Duodenal mucosa (tissue), 2 donors: ENCODE data around the gene FLT1.

Source experiments
- H3K27ac ChIP-seq: one replicate; pipeline ENCODE4 v1.7.0; 2013; ENCODE audit warnings: low read depth, low read length
- H3K27me3 ChIP-seq, 2 donors: one replicate each; pipeline ENCODE4 v1.7.0; 2013; ENCODE audit warnings: low read length in 2 of 2, control low read depth in 1 of 2; ENCODE audit not compliant: insufficient read depth in 2 of 2, control insufficient read depth in 1 of 2
- H3K36me3 ChIP-seq, 2 donors: one replicate each; pipeline ENCODE4 v1.7.0; 2013; ENCODE audit warnings: low read length in 2 of 2, control low read depth in 1 of 2; ENCODE audit not compliant: insufficient read depth in 2 of 2, control insufficient read depth in 1 of 2
- H3K4me1 ChIP-seq, 2 donors: one replicate each; pipeline ENCODE4 v1.7.0; 2013; ENCODE audit warnings: low read length in 2 of 2, control low read depth in 1 of 2; ENCODE audit not compliant: insufficient read depth in 2 of 2, control insufficient read depth in 1 of 2
- H3K4me3 ChIP-seq, 2 donors: one replicate each; pipeline ENCODE4 v1.7.0; 2013; ENCODE audit warnings: low read length in 2 of 2, low read depth in 1 of 2
- H3K9ac ChIP-seq, 2 donors: one replicate each; pipeline ENCODE4 v1.7.0; 2013; ENCODE audit warnings: low read length in 2 of 2, low read depth in 1 of 2
- H3K9me3 ChIP-seq, 2 donors: one replicate each; pipeline ENCODE4 v1.7.0; 2013; ENCODE audit warnings: low read length in 2 of 2, control low read depth in 1 of 2; ENCODE audit not compliant: control insufficient read depth in 1 of 2

The FLT1 gene

GRCh38 chr13:28271056-28271840 lies 223.7 kb downstream of the FLT1 start:
- Histone ChIP-seq H3K9ac (no peak overlapping the region), H3K4me1 (no peaks in the 10 kb centered on the region), H3K27me3 (no peaks in the 10 kb centered on the region), H3K27ac (no peak overlapping the region), H3K36me3 (peaks cover 25 to 44% of the 10 kb centered on the region in 2 donors), H3K9me3 (no peaks in the 10 kb centered on the region), H3K4me3 (no peak overlapping the region)

DNA sequence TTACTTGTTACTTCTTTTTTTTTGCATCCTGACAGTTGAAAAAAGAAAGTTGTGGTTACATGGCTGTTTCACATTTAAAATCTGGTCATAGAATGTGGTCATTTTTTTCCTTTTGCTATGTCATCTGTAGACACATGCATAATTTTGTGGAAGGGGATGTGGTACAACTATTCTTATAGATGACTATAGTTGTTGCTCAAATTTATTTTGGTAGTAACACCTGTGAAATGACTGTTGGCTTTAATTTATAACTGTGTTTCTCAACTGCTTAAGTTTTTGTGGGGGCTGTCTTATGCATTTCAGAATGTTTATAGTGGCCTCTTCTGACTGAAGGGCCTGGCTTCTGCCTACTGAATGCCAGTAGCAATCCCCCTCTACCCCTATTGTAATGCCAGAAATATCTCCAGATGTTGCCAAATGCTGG lies 226.1 kb downstream of the FLT1 start:
- Histone ChIP-seq H3K4me3 (no peak overlapping the region), H3K9me3 (no peaks in the 10 kb centered on the region), H3K9ac (no peak overlapping the region), H3K36me3 (peaks cover 19 to 31% of the 10 kb centered on the region in 2 donors), H3K27me3 (no peaks in the 10 kb centered on the region), H3K27ac (no peak overlapping the region), H3K4me1 (no peaks in the 10 kb centered on the region)

- H3K27ac ChIP-seq = no peak overlapping the region
- no peak overlapping the region for H3K9ac ChIP-seq
- peaks cover 18 to 29% of the 10 kb centered on the region in 2 donors for H3K36me3 ChIP-seq
- H3K9me3 ChIP-seq = no peaks in the 10 kb centered on the region
- H3K4me3 ChIP-seq = no peak overlapping the region
- H3K27me3 ChIP-seq = no peaks in the 10 kb centered on the region
- no peaks in the 10 kb centered on the region for H3K4me1 ChIP-seq
Observed at GRCh38 chr13:28267497-28267896, 227.4 kb downstream of the FLT1 start.

- no peak overlapping the region for H3K4me3 ChIP-seq
- no peaks in the 10 kb centered on the region for H3K4me1 ChIP-seq
- no peaks in the 10 kb centered on the region for H3K27me3 ChIP-seq
- no peak overlapping the region for H3K9ac ChIP-seq
- no peaks in the 10 kb centered on the region for H3K9me3 ChIP-seq
- H3K36me3 ChIP-seq = peaks cover 12 to 39% of the 10 kb centered on the region in 2 donors
- H3K27ac ChIP-seq = no peak overlapping the region
Observed at GRCh38 chr13:28258417-28258816, 236.5 kb downstream of the FLT1 start.

- H3K9ac ChIP-seq = no peak overlapping the region
- peaks cover 12 to 35% of the 10 kb centered on the region in 2 donors for H3K36me3 ChIP-seq
- no peaks in the 10 kb centered on the region for H3K9me3 ChIP-seq
Observed at GRCh38 chr13:28257305-28257704, 237.6 kb downstream of the FLT1 start.

DNA sequence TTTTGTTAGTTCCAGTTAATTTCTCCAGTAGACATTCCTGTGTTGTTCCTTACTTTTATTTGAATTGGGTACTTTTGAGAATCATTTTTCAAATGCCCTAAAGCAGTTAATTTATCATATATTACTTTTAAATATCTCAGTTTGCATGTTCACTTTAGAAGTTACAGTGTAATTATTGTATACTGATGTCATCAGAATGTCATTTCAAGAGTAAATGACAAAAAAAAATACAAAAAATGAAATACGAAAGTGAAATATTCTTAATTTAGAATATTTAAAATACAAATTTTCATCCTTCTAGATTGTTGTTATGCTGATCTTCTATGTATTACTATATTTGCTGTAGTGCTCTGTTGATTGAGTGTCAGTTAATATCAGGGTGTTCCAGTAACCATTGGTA lies 242.4 kb downstream of the FLT1 start:
- no peaks in the 10 kb centered on the region for H3K9me3 ChIP-seq
- no peak overlapping the region for H3K4me3 ChIP-seq
- H3K27ac ChIP-seq = no peak overlapping the region

More at GRCh38 chr13:28257305-28257704, 237.6 kb downstream of the FLT1 start:
- Histone ChIP-seq H3K27me3 (no peaks in the 10 kb centered on the region), H3K4me3 (no peak overlapping the region), H3K4me1 (no peaks in the 10 kb centered on the region), H3K27ac (no peak overlapping the region)

DNA sequence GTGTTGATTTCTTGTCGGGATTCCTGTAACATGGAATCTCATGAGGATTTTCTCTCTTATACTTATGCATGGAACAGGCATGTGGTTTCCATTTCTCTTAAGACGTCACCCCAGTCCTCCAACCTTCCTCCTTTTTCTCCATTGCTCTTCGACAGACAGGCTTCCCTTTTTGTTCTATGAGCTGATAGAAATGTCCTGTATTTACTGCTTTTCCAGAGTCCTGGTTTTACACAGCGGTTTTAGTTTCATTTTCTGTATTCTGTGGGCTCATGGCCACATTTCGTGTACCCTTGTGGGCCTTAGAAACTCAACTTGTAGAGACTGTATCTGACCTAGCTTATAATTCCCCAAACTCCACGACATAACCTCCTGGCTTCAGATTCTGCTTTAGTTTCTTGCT lies 243.5 kb downstream of the FLT1 start:
- H3K9ac ChIP-seq = no peak overlapping the region
- H3K36me3 ChIP-seq = peaks cover 6% of the 10 kb centered on the region in 2 donors
- H3K9me3 ChIP-seq = no peaks in the 10 kb centered on the region
- H3K27me3 ChIP-seq = no peaks in the 10 kb centered on the region
- no peaks in the 10 kb centered on the region for H3K4me1 ChIP-seq
- H3K27ac ChIP-seq = no peak overlapping the region
- no peak overlapping the region for H3K4me3 ChIP-seq

More for the DNA sequence above, 242.4 kb downstream of the FLT1 start:
- no peaks in the 10 kb centered on the region for H3K4me1 ChIP-seq
- no peak overlapping the region for H3K9ac ChIP-seq
- H3K36me3 ChIP-seq = peaks cover 12 to 15% of the 10 kb centered on the region in 2 donors
- no peaks in the 10 kb centered on the region for H3K27me3 ChIP-seq

DNA sequence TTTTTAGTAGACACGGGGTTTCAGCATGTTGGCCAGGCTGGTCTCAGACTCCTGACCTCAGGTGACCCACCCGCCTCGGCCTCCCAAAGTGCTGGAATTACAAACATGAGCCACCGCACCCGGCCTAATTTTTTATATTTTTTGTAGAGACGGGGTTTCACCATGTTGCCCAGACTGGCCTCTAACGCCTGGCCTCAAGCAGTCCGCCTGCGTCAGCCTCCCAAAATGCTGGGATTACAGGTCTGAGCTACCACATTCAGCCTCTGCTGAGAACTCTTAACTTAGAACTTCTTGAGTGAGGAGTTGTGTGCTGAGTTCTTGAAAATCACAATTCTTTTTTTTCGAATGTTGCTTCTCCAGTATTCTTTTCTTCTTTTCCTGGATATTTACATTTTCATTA lies 244.4 kb downstream of the FLT1 start:
- H3K9ac ChIP-seq = no peak overlapping the region
- H3K9me3 ChIP-seq = no peaks in the 10 kb centered on the region
- H3K27ac ChIP-seq = no peak overlapping the region
- H3K36me3 ChIP-seq = no peaks in the 10 kb centered on the region
- H3K4me3 ChIP-seq = no peak overlapping the region
- H3K27me3 ChIP-seq = no peaks in the 10 kb centered on the region
- H3K4me1 ChIP-seq = no peaks in the 10 kb centered on the region
